Upper lobe of right lung (tissue), 1 donor: Measurements from ENCODE around the gene KRTAP5-9. TPM values are rescaled to one million over a fixed set of nuclear protein-coding genes. Genes with fewer than 3 reads are reported as not detected.
A peak's percentile ranks its signal among the peaks of the same experiment; 100 is the strongest.

Experiments used
- ATAC-seq: fragments of 200-7000 bp; cut with Tn5 transposase; one replicate; pipeline ENCODE4 v1.9.1; 2020; ENCODE audit warnings: mild to moderate bottlenecking, moderate library complexity
- DNase-seq: peaks from one replicate; pipeline ENCODE4 v3.0.0-alpha.2; 2020
- H3K27ac ChIP-seq: fragments of 200-600 bp; one replicate; pipeline ENCODE4 v1.8.0; 2022
- H3K27me3 ChIP-seq: fragments of 200-600 bp; one replicate; pipeline ENCODE4 v1.8.0; 2022; ENCODE audit warnings: mild to moderate bottlenecking
- H3K36me3 ChIP-seq: fragments of 200-600 bp; one replicate; pipeline ENCODE4 v1.8.0; 2022
- H3K4me1 ChIP-seq: fragments of 200-600 bp; one replicate; pipeline ENCODE4 v1.8.0; 2022
- H3K4me3 ChIP-seq: fragments of 200-600 bp; one replicate; pipeline ENCODE4 v1.8.0; 2022; ENCODE audit warnings: mild to moderate bottlenecking
- H3K9me3 ChIP-seq: fragments of 200-600 bp; one replicate; pipeline ENCODE4 v1.8.0; 2022
- CTCF ChIP-seq: fragments of 200-600 bp; IDR thresholded peaks from one replicate; pipeline ENCODE4 v1.8.0; 2022; ENCODE audit warnings: antibody characterized with exemption
- intact Hi-C: fragments of 100-400 bp; cut with DNase I; formaldehyde crosslinking; loops from one replicate; pipeline ENCODE4 v1.11.0; 2022
- total RNA-seq: library from RNA; stranded (reverse); fragmentation: NEBNext Ultra II Directional; extraction: Animal tissue kit (Norgen Biotek cat#: 25700); gene quantifications from one replicate; pipeline ENCODE4 v1.2.1, GENCODE V29; 2021
- donor health status: DM: no; HTN: yes; CAD: no; lungs with severe emphysema.

The KRTAP5-9 gene
- total RNA-seq, 1 donor from 2014 or later: not detected

GRCh38 chr11:71543866-71544265, 4.4 kb upstream of the KRTAP5-9 start:
- Histone ChIP-seq H3K4me1 (no peaks in the 10 kb centered on the region), H3K4me3 (no peak overlapping the region), H3K27me3 (no peaks in the 10 kb centered on the region), H3K36me3 (no peaks in the 10 kb centered on the region), H3K27ac (no peak overlapping the region), H3K9me3 (no peaks in the 10 kb centered on the region)
- no peak for DNase-seq
- no peak for TF ChIP-seq CTCF
- peak; percentile 52 for ATAC-seq
- intact Hi-C loops: no loop called here

GRCh38 chr11:71544525-71545214, 3.5 kb upstream of the KRTAP5-9 start:
- DNase-seq: no peak
- Histone ChIP-seq H3K9me3 (no peaks in the 10 kb centered on the region), H3K36me3 (no peaks in the 10 kb centered on the region), H3K4me1 (no peaks in the 10 kb centered on the region), H3K27ac (no peak overlapping the region), H3K4me3 (no peak overlapping the region), H3K27me3 (no peaks in the 10 kb centered on the region)
- intact Hi-C loops: no loop called here
- no peak for TF ChIP-seq CTCF
- no peak for ATAC-seq

- no peaks in the 10 kb centered on the region for H3K4me1 ChIP-seq
- ATAC-seq (no peak), DNase-seq (no peak)
- no peaks in the 10 kb centered on the region for H3K36me3 ChIP-seq
- intact Hi-C loops: no loop called here
- no peaks in the 10 kb centered on the region for H3K9me3 ChIP-seq
- no peak overlapping the region for H3K27ac ChIP-seq
- no peak overlapping the region for H3K4me3 ChIP-seq
- H3K27me3 ChIP-seq: no peaks in the 10 kb centered on the region
- no peak for TF ChIP-seq CTCF
Measured at GRCh38 chr11:71545405-71545966, 2.7 kb upstream of the KRTAP5-9 start.

GRCh38 chr11:71548716-71549151, 514 bp downstream of the KRTAP5-9 start:
- ATAC-seq (no peak), DNase-seq (no peak)
- Histone ChIP-seq H3K9me3 (no peaks in the 10 kb centered on the region), H3K4me1 (no peaks in the 10 kb centered on the region), H3K27me3 (no peaks in the 10 kb centered on the region), H3K36me3 (no peaks in the 10 kb centered on the region), H3K4me3 (no peak overlapping the region), H3K27ac (no peak overlapping the region)
- intact Hi-C loops: no loop called here
- no peak for TF ChIP-seq CTCF

- intact Hi-C loops: no loop called here
- no peak for DNase-seq
- H3K36me3 ChIP-seq: no peaks in the 10 kb centered on the region
- H3K9me3 ChIP-seq: no peaks in the 10 kb centered on the region
- H3K4me1 ChIP-seq: no peaks in the 10 kb centered on the region
- no peak for ATAC-seq
- no peaks in the 10 kb centered on the region for H3K27me3 ChIP-seq
- TF ChIP-seq CTCF: no peak
- no peak overlapping the region for H3K27ac ChIP-seq
- no peak overlapping the region for H3K4me3 ChIP-seq
Measured at GRCh38 chr11:71551711-71552110, 3.5 kb downstream of the KRTAP5-9 start.
